Activated effector memory CD4-positive, alpha-beta T cell treated with anti-CD3 and anti-CD28 coated beads, Interleukin-2, amount 50 U/mL, for 16 hours (primary cell): ENCODE results near the gene NEDD9.

Source experiments
- DNase-seq: peaks from one replicate; pipeline ENCODE4 v3.0.0-alpha.2; 2020

Gene NEDD9

GRCh38 chr6:11260249-11261038, 28.0 kb upstream of the NEDD9 start:
- DNase-seq, result no peak

DNA sequence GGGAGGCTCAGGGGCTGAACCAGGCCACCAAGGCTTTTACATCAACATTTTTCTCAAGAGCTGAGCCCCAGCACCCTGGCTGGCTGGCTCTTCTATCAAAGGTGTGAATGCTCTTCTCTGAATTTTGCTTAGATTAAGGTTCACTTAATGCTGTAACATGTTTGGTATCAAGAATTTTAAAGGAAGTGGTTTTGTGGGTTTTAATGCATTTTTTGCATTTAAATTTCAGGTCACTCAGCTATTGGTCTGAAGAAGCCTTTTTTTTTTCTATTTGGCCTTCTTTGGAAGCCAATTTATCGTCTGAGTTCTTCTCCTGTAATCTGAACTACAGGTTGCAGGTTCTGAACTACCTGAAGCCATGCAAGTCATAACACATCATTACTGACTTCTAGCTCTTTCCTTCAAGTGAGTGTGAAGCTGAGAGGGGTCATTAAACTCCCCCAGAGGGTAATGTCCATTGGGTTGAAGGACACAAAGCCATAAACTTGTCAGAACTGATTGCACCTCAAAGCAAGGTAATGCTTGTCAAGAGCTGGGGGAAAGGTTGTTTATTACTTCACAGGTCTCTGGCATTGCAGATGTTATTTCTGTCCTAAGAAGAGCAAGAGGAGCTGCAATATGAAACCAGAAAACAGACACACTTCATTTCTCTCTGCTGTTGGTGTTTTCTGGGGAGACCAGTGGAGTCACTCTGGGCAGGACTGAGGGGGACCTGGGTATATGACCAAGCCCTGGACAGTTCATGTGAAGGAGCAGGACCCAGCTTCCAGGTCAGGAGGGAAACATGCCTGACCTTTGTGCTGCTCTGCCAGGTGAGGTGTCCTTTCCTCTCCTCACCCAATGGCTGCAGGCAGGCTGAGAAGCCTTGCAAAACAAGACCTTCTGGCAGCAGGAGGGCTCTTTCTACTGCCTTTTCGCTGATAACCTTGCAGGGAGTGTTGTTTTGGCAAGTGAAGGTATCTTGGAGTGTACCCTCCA, 26.1 kb upstream of the NEDD9 start:
- peak; percentile 70 for DNase-seq

DNA sequence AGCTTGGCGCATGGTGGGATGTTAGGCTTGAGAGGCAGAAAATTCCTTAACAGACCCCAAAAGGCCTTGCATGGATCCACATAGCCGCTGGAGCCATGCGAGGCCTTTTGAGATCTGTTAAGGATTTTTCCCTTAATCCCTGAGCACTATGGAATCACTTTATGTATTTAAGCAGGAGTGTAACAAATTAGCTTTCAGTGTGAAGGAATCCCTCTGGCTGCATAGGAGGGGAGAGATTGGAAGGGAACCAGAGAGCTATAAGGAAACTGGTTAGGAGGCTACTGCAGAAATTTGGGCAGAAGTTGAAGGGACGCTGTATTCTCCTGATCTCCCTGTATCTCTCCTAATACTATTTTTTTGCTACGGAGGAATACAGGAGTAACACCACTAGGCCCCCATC, 23.1 kb upstream of the NEDD9 start:
- DNase-seq, result no peak

- no peak for DNase-seq
Measured at GRCh38 chr6:11253594-11253993, 21.1 kb upstream of the NEDD9 start.

GRCh38 chr6:11251553-11252360, 19.3 kb upstream of the NEDD9 start:
- DNase-seq, result no peak

GRCh38 chr6:11250108-11250507, 17.6 kb upstream of the NEDD9 start:
- DNase-seq, result no peak

DNA sequence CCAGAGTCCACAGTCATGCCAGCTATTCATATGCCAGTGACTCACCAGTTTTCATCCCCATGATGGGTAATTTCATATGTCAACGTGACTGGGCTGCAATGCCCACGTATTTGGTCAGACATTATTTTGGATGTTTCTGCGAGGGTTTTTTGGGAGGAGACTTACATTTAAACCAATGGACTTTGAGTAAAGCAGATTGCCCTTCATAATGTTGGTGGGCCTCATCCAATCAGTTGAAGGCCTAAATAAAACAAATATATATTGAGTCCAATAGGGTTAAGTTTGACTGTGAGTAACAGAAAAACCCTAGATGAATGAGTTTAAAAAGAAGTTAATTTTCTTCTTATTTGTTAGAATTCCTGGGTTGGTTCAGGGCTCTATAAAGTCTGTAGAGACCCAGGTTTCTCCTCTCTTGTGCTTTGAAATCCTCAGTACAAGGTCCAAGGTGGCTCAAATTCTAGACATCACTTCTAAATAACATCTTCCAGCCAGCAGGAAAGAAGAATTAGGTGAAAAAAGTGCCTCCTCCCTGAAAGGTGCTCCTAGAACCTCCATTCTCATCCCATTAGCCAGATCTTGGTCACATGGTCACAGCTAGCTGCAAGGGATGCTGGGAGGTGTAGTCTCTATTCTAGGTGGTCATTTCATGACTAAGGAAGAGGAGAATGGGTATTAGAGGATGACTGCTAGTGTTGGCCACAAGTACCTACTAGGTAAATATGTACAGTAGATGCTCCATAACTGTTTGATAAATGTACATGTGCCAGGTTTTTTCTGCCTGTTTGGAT, 16.7 kb upstream of the NEDD9 start:
- no peak for DNase-seq

- DNase-seq, result no peak
Measured at GRCh38 chr6:11246722-11247121, 14.3 kb upstream of the NEDD9 start.

DNA sequence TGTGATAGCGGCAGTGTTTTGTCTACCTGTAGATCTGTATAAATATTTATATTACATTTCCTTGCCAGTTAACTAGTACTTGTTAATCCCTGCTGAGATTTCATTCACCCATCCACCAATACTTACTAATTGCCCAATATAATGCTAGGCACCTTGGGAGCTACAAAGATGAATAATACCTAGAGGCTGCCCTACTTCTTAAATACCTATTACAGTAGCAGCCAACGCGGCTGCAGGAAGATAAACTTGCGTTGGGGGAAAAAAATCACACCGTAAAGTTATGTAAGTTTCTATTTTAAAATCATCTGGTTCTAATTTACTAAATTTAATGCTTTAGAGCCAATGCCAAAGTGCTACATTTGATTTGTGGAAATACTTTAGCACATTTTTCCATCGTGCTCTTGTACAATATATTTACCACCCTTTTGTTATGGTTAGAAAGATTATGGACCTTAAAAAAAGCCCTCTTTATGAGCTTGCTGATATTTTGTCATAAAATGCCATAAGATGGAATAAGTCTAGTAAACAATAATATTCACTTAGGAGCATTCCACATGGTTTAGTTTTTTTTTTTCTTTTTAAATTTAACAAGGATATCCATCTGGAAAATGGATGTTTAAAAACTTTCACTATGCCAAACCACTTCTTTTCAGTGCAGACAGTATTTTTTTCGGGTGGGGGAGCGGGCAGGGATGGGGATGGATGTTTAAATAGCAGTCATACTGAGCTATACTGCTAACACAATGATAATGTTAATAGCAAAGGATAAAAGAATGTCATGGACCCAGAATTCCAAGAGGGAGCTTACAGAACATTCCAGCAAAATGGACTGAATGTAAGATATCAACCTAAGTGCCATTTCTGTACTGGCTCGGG, 13.2 kb upstream of the NEDD9 start:
- DNase-seq, result no peak

DNA sequence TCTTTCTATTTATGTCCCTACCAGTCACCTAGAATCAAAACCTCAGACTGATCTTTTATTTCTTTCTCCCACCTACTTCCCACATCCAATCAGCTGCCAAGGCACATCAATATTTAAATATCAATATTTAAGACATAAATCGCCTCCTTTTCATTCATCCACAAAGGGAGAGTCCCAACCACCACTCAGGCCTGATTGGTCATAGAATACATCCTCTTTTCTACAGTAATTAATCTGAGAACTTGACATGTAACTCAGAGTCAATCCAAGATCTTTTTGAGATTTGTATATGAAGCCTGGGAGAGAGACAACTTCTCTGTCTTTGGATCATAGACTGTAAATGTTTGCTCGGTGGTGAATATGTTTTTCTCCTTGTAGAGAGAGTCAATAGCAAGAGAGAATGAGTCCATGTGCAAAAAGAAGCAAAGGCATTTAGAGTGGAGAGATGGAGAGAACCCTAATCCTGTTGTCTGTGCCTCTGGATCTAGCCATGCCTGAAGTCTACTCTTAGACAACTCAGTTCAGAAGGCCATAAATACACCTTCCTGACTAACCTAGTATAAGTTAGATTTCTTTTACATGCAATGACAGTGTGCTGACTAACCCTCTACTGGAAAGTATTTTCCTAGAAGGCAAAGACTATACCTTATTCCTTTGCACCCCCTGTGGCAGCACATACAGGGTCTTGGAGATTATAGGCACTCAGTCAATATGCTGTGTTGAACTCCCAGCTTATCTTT, 12.1 kb upstream of the NEDD9 start:
- no peak for DNase-seq

DNA sequence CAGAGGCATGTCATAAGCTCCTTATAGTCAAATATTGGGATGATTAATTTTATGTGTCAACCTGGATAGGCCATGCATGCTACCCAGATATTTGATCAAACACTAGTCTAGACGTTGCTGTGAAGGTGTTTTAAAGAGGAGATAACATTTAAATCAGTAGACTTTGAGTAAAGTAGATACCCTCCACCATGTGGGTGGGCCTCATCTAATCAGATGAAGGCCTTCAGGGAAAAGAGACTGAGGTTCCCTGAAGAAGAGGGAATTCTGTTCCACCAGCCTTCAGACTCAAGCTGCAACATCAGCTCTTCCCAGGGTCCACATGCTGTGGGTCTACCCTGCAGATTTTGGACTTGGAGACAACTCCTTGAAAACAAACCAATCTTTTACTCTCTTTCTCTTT, 11.4 kb upstream of the NEDD9 start:
- no peak for DNase-seq

GRCh38 chr6:11242711-11243110, 10.2 kb upstream of the NEDD9 start:
- no peak for DNase-seq

DNA sequence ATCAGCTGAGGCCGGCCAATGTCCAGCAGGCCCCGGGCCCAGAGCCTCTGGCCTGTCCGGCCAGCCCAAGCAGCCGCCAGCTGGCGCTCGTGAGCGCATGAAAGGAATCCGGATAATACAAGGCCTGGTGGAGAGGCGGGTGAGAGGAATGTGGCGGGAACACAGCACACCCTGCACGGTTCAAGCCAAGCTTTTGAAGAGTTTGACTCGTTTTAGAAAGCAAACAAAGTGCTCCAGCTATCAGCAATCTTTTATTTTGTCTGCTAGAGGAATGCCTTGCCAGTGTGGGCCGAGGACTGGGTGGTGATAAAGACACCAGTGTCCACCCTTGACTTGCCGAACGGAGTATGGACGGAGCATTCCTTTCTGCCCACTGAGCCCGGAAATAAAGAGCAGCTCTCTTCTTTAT, 9.3 kb upstream of the NEDD9 start:
- DNase-seq, result no peak

DNA sequence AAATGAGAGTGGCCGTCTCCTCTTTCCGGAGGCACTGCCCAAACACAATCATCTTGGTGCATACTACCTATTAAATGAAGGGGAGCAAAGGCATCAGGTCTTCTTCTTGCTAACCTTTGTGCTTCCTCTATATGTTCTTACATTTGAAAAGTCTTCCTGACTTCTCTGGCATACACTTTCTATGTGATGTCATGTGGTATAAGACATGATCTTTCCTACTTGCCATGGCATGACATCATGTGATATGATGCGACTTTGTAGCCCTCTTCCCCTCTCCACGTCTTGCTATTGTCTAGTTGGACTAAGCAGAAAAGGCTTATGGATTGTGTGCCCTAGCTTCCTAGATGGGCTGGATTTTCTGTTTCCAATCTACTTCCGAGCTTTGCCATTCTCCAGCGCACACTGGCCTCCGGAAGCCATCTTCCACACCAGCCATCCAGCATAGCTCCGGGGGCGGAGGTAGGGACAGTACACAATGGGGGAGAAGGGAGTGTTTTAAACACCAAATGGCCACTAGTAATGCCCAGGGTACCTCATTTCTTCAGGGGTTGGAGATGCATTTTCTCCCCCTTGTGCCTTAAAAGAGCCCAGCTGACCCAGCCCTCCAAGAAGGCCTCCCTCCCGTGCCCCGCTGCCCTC, 8.8 kb upstream of the NEDD9 start:
- no peak for DNase-seq

GRCh38 chr6:11237956-11238355, 5.5 kb upstream of the NEDD9 start:
- DNase-seq, result no peak

GRCh38 chr6:11237428-11237827, 5.0 kb upstream of the NEDD9 start:
- no peak for DNase-seq

DNA sequence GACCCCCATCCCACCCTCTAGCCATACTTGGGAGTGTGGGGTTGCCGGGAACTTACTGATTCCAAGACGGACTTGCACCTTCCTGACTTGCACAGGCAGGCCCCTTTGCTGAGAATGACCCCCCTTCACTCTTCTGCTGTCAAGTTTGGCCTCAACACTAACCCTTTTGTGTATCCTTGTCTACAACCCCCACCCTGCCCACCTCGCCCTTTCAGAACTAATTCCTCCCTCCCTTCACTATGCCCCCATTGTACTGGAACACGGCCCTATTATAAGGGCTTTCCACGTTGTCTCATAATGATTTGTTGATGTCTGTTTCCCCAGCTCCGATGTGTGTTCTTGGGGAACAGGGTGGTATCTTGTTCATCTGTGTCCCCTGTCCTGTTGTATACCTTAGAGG, 4.4 kb upstream of the NEDD9 start:
- DNase-seq, result no peak

DNA sequence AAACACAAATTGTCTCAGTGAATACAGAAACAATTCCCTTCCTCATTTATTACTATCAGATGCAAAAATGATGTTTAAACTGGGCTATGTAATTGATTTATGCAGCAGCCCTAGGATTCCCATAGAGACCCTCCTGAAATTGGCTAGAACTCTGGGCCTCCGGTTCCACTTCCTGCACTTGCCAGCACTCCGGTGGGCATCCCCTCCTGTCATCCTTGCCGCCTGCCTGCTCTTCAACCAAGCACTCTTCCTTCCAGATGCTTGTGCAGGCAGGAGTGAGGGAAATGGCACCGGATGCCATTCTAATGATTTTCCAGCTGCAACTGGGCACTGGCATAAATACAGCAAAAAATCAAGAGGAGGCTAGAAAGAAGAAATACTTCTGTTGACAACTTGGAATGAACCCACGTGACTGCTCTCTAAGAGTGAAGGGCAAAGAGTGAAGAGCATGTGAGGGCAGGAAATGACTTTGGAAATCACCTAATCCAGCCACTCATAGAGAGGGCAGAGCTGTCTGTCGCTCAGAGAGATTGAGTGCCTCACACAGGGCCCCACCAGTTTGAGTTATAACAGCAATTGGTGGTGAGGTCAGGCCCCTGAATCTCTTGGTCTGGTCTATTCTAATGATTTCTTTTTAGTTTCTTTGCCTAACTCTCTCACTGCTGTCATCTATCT, 3.7 kb upstream of the NEDD9 start:
- DNase-seq, result peak; percentile 78

DNA sequence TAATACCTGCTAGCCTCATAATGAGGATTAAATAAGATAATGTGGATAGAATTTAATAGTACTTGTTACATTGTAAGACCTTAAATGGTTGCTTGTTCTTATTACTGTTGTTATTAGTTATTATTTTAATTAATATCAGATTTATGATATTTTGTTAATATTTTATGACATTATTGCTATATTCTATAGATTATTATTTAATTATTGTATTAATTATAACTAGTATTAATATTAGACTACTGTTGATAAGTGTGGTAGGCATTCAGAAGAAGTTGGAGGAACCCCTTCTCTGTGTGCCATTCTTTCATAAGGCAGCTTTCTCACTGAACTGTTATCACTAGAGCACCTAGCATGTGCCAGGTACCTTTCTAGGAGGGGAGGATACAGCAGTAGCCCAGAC, 2.6 kb upstream of the NEDD9 start:
- DNase-seq, result no peak
